Measurements from ENCODE around the gene TMEM132C.

TMEM132C gene

DNA sequence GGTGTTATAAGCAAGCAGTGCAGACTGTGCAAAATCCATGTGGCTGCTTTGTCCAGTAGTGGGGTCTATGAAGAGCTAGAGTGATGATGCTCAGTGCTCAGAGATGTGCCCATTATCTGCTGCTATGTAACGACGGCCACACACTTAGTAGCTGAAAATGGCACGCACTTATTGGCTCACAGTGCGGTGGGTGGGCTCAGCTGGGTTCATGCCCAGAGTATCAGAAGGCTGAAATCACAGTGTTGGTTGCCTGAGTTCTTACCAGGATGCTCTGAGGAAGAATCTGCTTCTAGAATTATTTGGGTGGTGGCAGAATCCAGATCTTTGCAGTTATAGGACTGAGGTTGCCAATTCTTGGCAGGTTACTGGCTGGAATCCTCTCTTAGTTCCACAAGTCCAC lies 432.1 kb downstream of the TMEM132C start:
- H3K9ac ChIP-seq (ENCODE audit: low read length) = no peak overlapping the region
- no peaks in the 10 kb centered on the region for H3K36me3 ChIP-seq (replicated peaks; ENCODE audit: insufficient read depth, low read length)
- no peak for DNase-seq
- H4K20me1 ChIP-seq (ENCODE audit: insufficient read depth, low read length) = no peaks in the 10 kb centered on the region
- H3K9me3 ChIP-seq (replicated peaks; ENCODE audit: insufficient read depth, low read length) = no peaks in the 10 kb centered on the region
- H3K27me3 ChIP-seq (replicated peaks; ENCODE audit: insufficient read depth, low read length) = no peaks in the 10 kb centered on the region
- no peaks in the 10 kb centered on the region for H3F3A ChIP-seq (ENCODE audit: insufficient read depth, low read length)
- H3K27ac ChIP-seq (ENCODE audit: low read length) = no peak overlapping the region
- H3K4me2 ChIP-seq (ENCODE audit: low read depth, low read length) = no peak overlapping the region
- H3K79me2 ChIP-seq (ENCODE audit: low read length) = no peaks in the 10 kb centered on the region
- no peak for TF ChIP-seq EZH2 (optimal IDR thresholded peaks at IDR 0.05; ENCODE audit: low read depth, low read length)
- no peak overlapping the region for H2AFZ ChIP-seq (ENCODE audit: low read length)
- no peaks in the 10 kb centered on the region for H3K4me1 ChIP-seq (ENCODE audit: low read length)
- no peak overlapping the region for H3K4me3 ChIP-seq (ENCODE audit: low read length)
- no peaks in the 10 kb centered on the region for H3K9me2 ChIP-seq (replicated peaks; ENCODE audit: insufficient read depth, low read length)

DNA sequence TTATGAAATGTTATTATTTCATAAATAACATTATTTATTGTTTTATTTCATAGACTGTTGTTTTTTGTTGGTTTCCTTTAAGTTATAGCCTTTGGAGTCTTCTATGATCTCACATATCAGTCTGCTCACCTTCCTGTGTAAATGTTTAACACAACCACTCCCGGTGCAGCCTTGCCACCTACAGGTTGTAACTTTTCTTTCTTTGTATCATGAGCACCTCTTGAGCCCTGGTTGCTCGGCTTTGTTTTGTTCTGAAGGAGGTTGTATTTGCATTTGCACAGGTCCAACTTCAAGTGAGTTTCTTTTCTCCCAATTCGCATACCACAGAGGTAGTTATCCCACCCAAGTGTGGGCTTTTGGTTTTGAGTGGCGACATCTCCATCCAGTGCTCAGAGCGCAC lies 435.4 kb downstream of the TMEM132C start:
- Histone ChIP-seq H3K4me3 (ENCODE audit: low read length) (no peak overlapping the region), H3K36me3 (replicated peaks; ENCODE audit: insufficient read depth, low read length) (no peaks in the 10 kb centered on the region), H3K79me2 (ENCODE audit: low read length) (no peaks in the 10 kb centered on the region), H4K20me1 (ENCODE audit: insufficient read depth, low read length) (no peaks in the 10 kb centered on the region), H3K4me2 (ENCODE audit: low read depth, low read length) (no peak overlapping the region), H3K9me2 (replicated peaks; ENCODE audit: insufficient read depth, low read length) (no peaks in the 10 kb centered on the region), H2AFZ (ENCODE audit: low read length) (no peak overlapping the region), H3K9ac (ENCODE audit: low read length) (no peak overlapping the region), H3K27ac (ENCODE audit: low read length) (no peak overlapping the region), H3K27me3 (replicated peaks; ENCODE audit: insufficient read depth, low read length) (no peaks in the 10 kb centered on the region), H3F3A (ENCODE audit: insufficient read depth, low read length) (no peaks in the 10 kb centered on the region), H3K4me1 (ENCODE audit: low read length) (no peaks in the 10 kb centered on the region), H3K9me3 (replicated peaks; ENCODE audit: insufficient read depth, low read length) (no peaks in the 10 kb centered on the region)
- DNase-seq = no peak
- TF ChIP-seq EZH2phosphoT487 (IDR thresholded peaks at IDR 0.05; ENCODE audit: low read length) (no peak), EZH2 (optimal IDR thresholded peaks at IDR 0.05; ENCODE audit: low read depth, low read length) (no peak)
- TF ChIP-seq, protein P1, sequence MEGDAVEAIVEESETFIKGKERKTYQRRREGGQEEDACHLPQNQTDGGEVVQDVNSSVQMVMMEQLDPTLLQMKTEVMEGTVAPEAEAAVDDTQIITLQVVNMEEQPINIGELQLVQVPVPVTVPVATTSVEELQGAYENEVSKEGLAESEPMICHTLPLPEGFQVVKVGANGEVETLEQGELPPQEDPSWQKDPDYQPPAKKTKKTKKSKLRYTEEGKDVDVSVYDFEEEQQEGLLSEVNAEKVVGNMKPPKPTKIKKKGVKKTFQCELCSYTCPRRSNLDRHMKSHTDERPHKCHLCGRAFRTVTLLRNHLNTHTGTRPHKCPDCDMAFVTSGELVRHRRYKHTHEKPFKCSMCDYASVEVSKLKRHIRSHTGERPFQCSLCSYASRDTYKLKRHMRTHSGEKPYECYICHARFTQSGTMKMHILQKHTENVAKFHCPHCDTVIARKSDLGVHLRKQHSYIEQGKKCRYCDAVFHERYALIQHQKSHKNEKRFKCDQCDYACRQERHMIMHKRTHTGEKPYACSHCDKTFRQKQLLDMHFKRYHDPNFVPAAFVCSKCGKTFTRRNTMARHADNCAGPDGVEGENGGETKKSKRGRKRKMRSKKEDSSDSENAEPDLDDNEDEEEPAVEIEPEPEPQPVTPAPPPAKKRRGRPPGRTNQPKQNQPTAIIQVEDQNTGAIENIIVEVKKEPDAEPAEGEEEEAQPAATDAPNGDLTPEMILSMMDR (IDR thresholded peaks at IDR 0.05; ENCODE audit: low read length) = no peak

- H3K27me3 ChIP-seq (replicated peaks; ENCODE audit: insufficient read depth, low read length) = no peaks in the 10 kb centered on the region
- H3K9me2 ChIP-seq (replicated peaks; ENCODE audit: insufficient read depth, low read length) = no peaks in the 10 kb centered on the region
- no peak overlapping the region for H3K4me2 ChIP-seq (ENCODE audit: low read depth, low read length)
- no peak overlapping the region for H3K4me3 ChIP-seq (ENCODE audit: low read length)
- DNase-seq = no peak
- no peak overlapping the region for H3K9ac ChIP-seq (ENCODE audit: low read length)
- H2AFZ ChIP-seq (ENCODE audit: low read length) = no peak overlapping the region
- H3K9me3 ChIP-seq (replicated peaks; ENCODE audit: insufficient read depth, low read length) = no peaks in the 10 kb centered on the region
- H3K4me1 ChIP-seq (ENCODE audit: low read length) = no peaks in the 10 kb centered on the region
- no peaks in the 10 kb centered on the region for H3K79me2 ChIP-seq (ENCODE audit: low read length)
- no peaks in the 10 kb centered on the region for H3F3A ChIP-seq (ENCODE audit: insufficient read depth, low read length)
- TF ChIP-seq EZH2 (optimal IDR thresholded peaks at IDR 0.05; ENCODE audit: low read depth, low read length) (no peak), EZH2phosphoT487 (IDR thresholded peaks at IDR 0.05; ENCODE audit: low read length) (no peak)
- TF ChIP-seq, protein P1 (IDR thresholded peaks at IDR 0.05; ENCODE audit: low read length) = no peak
- H3K27ac ChIP-seq (ENCODE audit: low read length) = no peak overlapping the region
- no peaks in the 10 kb centered on the region for H4K20me1 ChIP-seq (ENCODE audit: insufficient read depth, low read length)
- no peaks in the 10 kb centered on the region for H3K36me3 ChIP-seq (replicated peaks; ENCODE audit: insufficient read depth, low read length)
Measured at GRCh38 chr12:128705140-128705539, 438.2 kb downstream of the TMEM132C start.

- Histone ChIP-seq H3K4me3 (ENCODE audit: low read length) (no peak overlapping the region), H3K27ac (ENCODE audit: low read length) (no peak overlapping the region), H3F3A (ENCODE audit: insufficient read depth, low read length) (no peaks in the 10 kb centered on the region), H3K27me3 (replicated peaks; ENCODE audit: insufficient read depth, low read length) (no peaks in the 10 kb centered on the region), H3K4me1 (ENCODE audit: low read length) (no peaks in the 10 kb centered on the region), H3K9me3 (replicated peaks; ENCODE audit: insufficient read depth, low read length) (no peaks in the 10 kb centered on the region), H4K20me1 (ENCODE audit: insufficient read depth, low read length) (no peaks in the 10 kb centered on the region), H3K9ac (ENCODE audit: low read length) (no peak overlapping the region), H3K4me2 (ENCODE audit: low read depth, low read length) (no peak overlapping the region), H2AFZ (ENCODE audit: low read length) (no peak overlapping the region), H3K9me2 (replicated peaks; ENCODE audit: insufficient read depth, low read length) (no peaks in the 10 kb centered on the region), H3K36me3 (replicated peaks; ENCODE audit: insufficient read depth, low read length) (no peaks in the 10 kb centered on the region), H3K79me2 (ENCODE audit: low read length) (no peaks in the 10 kb centered on the region)
- TF ChIP-seq EZH2phosphoT487 (IDR thresholded peaks at IDR 0.05; ENCODE audit: low read length) = no peak
- no peak for TF ChIP-seq EZH2 (optimal IDR thresholded peaks at IDR 0.05; ENCODE audit: low read depth, low read length)
- TF ChIP-seq, protein P1 (IDR thresholded peaks at IDR 0.05; ENCODE audit: low read length) = no peak
- DNase-seq = no peak
Measured at GRCh38 chr12:128707488-128707887, 440.5 kb downstream of the TMEM132C start.

Data from MM.1S (cell line).